Karpas-422 (cell line): ENCODE measurements around the gene TRAF6. TPM values are rescaled to one million over a fixed set of nuclear protein-coding genes. Genes with fewer than 3 reads are reported as not detected.

ENCODE experiments used
- DNase-seq: peaks from one replicate; pipeline ENCODE4 v3.0.0-alpha.2; 2015
- H2AFZ ChIP-seq: fragments of 200-600 bp; sonication (generic); 2 replicates; pipeline ENCODE4 v1.6.1; 2014; ENCODE audit warnings: antibody characterized with exemption, low read length, mixed read lengths
- H3K27ac ChIP-seq: fragments of 200-600 bp; sonication (generic); 2 replicates; pipeline ENCODE4 v1.5.1; 2014; ENCODE audit warnings: mild to moderate bottlenecking, low read length, moderate library complexity
- H3K27me3 ChIP-seq: fragments of 200-600 bp; sonication (generic); 2 replicates; pipeline ENCODE4 v1.6.1; 2014; ENCODE audit warnings: low read length, mixed read lengths
- H3K36me3 ChIP-seq: fragments of 200-600 bp; sonication (generic); 2 replicates; pipeline ENCODE4 v1.6.1; 2014; ENCODE audit warnings: low read length, mixed read lengths; ENCODE audit not compliant: insufficient read depth
- H3K4me1 ChIP-seq: fragments of 200-600 bp; sonication (generic); 2 replicates; pipeline ENCODE4 v1.6.1; 2014; ENCODE audit warnings: mild to moderate bottlenecking, low read length, mixed read lengths
- H3K4me2 ChIP-seq: fragments of 200-600 bp; sonication (generic); 2 replicates; pipeline ENCODE4 v1.6.1; 2014; ENCODE audit warnings: low read length, low read depth, mild to moderate bottlenecking; ENCODE audit not compliant: poor library complexity, severe bottlenecking
- H3K4me3 ChIP-seq: fragments of 200-600 bp; sonication (generic); 2 replicates; pipeline ENCODE4 v1.5.1; 2014; ENCODE audit warnings: mild to moderate bottlenecking, antibody characterized with exemption, low read length, mixed read lengths
- H3K79me2 ChIP-seq: fragments of 200-600 bp; sonication (generic); 2 replicates; pipeline ENCODE4 v1.6.1; 2014; ENCODE audit warnings: mild to moderate bottlenecking, low read length, mixed read lengths
- H3K9ac ChIP-seq: fragments of 200-600 bp; sonication (generic); 2 replicates; pipeline ENCODE4 v1.6.0; 2014; ENCODE audit warnings: low read length
- H3K9me2 ChIP-seq: fragments of 200-600 bp; sonication (generic), shearing (Covaris generic); replicated peaks from 2 replicates; pipeline ENCODE4 v1.6.0; 2014; ENCODE audit warnings: mild to moderate bottlenecking, low read length, moderate library complexity; ENCODE audit not compliant: insufficient read depth
- H3K9me3 ChIP-seq: fragments of 300-700, 200-600 bp; sonication (generic); 2 replicates; pipeline ENCODE4 v1.6.1; 2014; ENCODE audit warnings: low read length, mixed read lengths
- H4K20me1 ChIP-seq: fragments of 200-600 bp; sonication (generic); 2 replicates; pipeline ENCODE4 v1.6.1; 2014; ENCODE audit warnings: mild to moderate bottlenecking, antibody characterized with exemption, low read length, low read depth; ENCODE audit not compliant: insufficient read depth
- total RNA-seq: library from RNA; depleted of rRNA; stranded (reverse); fragments of >200 nt; shearing (Covaris generic); gene quantifications from 2 replicates; pipeline ENCODE4 v1.2.3, GENCODE V29; 2014; ENCODE audit warnings: low replicate concordance

The TRAF6 gene
- total RNA-seq, 1 experiment from 2014 or later, result 13.2 TPM

GRCh38 chr11:36507824-36508489, 2.1 kb downstream of the TRAF6 start:
- Histone ChIP-seq H3K4me2 (peak overlapping the region; percentile 77), H3K36me3 (no peaks in the 10 kb centered on the region), H3K4me1 (peaks cover 13% of the 10 kb centered on the region), H3K27me3 (no peaks in the 10 kb centered on the region), H3K9me2 (no peaks in the 10 kb centered on the region), H4K20me1 (peaks cover 4% of the 10 kb centered on the region), H3K27ac (no peak overlapping the region), H3K4me3 (peak overlapping the region; percentile 98), H3K79me2 (peaks cover 61% of the 10 kb centered on the region), H3K9me3 (no peaks in the 10 kb centered on the region), H2AFZ (no peak overlapping the region), H3K9ac (peak overlapping the region; percentile 94)
- DNase-seq, result no peak

GRCh38 chr11:36501236-36501635, 8.8 kb downstream of the TRAF6 start:
- Histone ChIP-seq H3K36me3 (peaks cover 15% of the 10 kb centered on the region; the same call in 1 of the 2 replicates), H3K79me2 (peaks cover 66% of the 10 kb centered on the region)

GRCh38 chr11:36500315-36500721, 9.8 kb downstream of the TRAF6 start:
- Histone ChIP-seq H3K4me2 (no peak overlapping the region), H3K27ac (no peak overlapping the region), H3K9ac (no peak overlapping the region), H2AFZ (no peak overlapping the region), H3K27me3 (no peaks in the 10 kb centered on the region), H3K36me3 (peaks cover 16% of the 10 kb centered on the region; the same call in 1 of the 2 replicates), H3K79me2 (peaks cover 57% of the 10 kb centered on the region), H3K9me2 (no peaks in the 10 kb centered on the region), H3K4me3 (no peak overlapping the region), H4K20me1 (no peaks in the 10 kb centered on the region), H3K4me1 (peaks cover 4% of the 10 kb centered on the region; the same call in 1 of the 2 replicates), H3K9me3 (no peaks in the 10 kb centered on the region)
- peak; percentile 52 for DNase-seq

More at GRCh38 chr11:36501236-36501635, 8.8 kb downstream of the TRAF6 start:
- H4K20me1 ChIP-seq, result no peaks in the 10 kb centered on the region
- no peak for DNase-seq
- no peaks in the 10 kb centered on the region for H3K27me3 ChIP-seq
- no peaks in the 10 kb centered on the region for H3K9me3 ChIP-seq
- no peak overlapping the region for H3K4me2 ChIP-seq
- peaks cover 4% of the 10 kb centered on the region; the same call in 1 of the 2 replicates for H3K4me1 ChIP-seq
- H2AFZ ChIP-seq, result no peak overlapping the region
- no peak overlapping the region for H3K9ac ChIP-seq
- no peak overlapping the region for H3K27ac ChIP-seq
- H3K9me2 ChIP-seq, result no peaks in the 10 kb centered on the region
- H3K4me3 ChIP-seq, result no peak overlapping the region

GRCh38 chr11:36499315-36499714, 10.8 kb downstream of the TRAF6 start:
- H3K4me2 ChIP-seq, result no peak overlapping the region
- H3K36me3 ChIP-seq, result peaks cover 22% of the 10 kb centered on the region; the same call in 1 of the 2 replicates

GRCh38 chr11:36498721-36499120, 11.4 kb downstream of the TRAF6 start:
- Histone ChIP-seq H3K27me3 (no peaks in the 10 kb centered on the region), H3K4me2 (no peak overlapping the region), H3K9ac (no peak overlapping the region), H3K4me3 (no peak overlapping the region), H3K27ac (no peak overlapping the region), H3K4me1 (peaks cover 4% of the 10 kb centered on the region; the same call in 1 of the 2 replicates), H3K9me2 (no peaks in the 10 kb centered on the region), H3K79me2 (peaks cover 41% of the 10 kb centered on the region), H3K9me3 (no peaks in the 10 kb centered on the region), H3K36me3 (peaks cover 22% of the 10 kb centered on the region; the same call in 1 of the 2 replicates), H2AFZ (no peak overlapping the region), H4K20me1 (no peaks in the 10 kb centered on the region)
- DNase-seq, result no peak

More at GRCh38 chr11:36499315-36499714, 10.8 kb downstream of the TRAF6 start:
- H3K9ac ChIP-seq, result no peak overlapping the region
- no peak overlapping the region for H2AFZ ChIP-seq
- H3K4me1 ChIP-seq, result peaks cover 4% of the 10 kb centered on the region; the same call in 1 of the 2 replicates
- H3K27me3 ChIP-seq, result no peaks in the 10 kb centered on the region
- H3K79me2 ChIP-seq, result peaks cover 47% of the 10 kb centered on the region
- H3K4me3 ChIP-seq, result no peak overlapping the region
- no peaks in the 10 kb centered on the region for H3K9me2 ChIP-seq
- DNase-seq, result no peak
- no peaks in the 10 kb centered on the region for H4K20me1 ChIP-seq
- no peak overlapping the region for H3K27ac ChIP-seq
- H3K9me3 ChIP-seq, result no peaks in the 10 kb centered on the region

GRCh38 chr11:36493332-36493731, 16.7 kb downstream of the TRAF6 start:
- no peaks in the 10 kb centered on the region for H3K9me2 ChIP-seq

GRCh38 chr11:36492724-36493304, 17.3 kb downstream of the TRAF6 start:
- H3K27me3 ChIP-seq, result no peaks in the 10 kb centered on the region
- H3K9me3 ChIP-seq, result no peaks in the 10 kb centered on the region
- H3K4me2 ChIP-seq, result no peak overlapping the region
- H3K4me1 ChIP-seq, result peaks cover 12% of the 10 kb centered on the region
- no peaks in the 10 kb centered on the region for H3K9me2 ChIP-seq
- no peak overlapping the region for H3K27ac ChIP-seq
- H2AFZ ChIP-seq, result no peak overlapping the region
- peak; percentile 82 for DNase-seq
- peaks cover 12% of the 10 kb centered on the region; the same call in 1 of the 2 replicates for H3K79me2 ChIP-seq
- no peak overlapping the region for H3K4me3 ChIP-seq
- H3K9ac ChIP-seq, result no peak overlapping the region
- no peaks in the 10 kb centered on the region for H4K20me1 ChIP-seq
- peaks cover 40% of the 10 kb centered on the region; the same call in 1 of the 2 replicates for H3K36me3 ChIP-seq

More at GRCh38 chr11:36493332-36493731, 16.7 kb downstream of the TRAF6 start:
- Histone ChIP-seq H3K36me3 (peaks cover 42% of the 10 kb centered on the region; the same call in 1 of the 2 replicates), H3K27ac (no peak overlapping the region), H3K9me3 (no peaks in the 10 kb centered on the region), H2AFZ (no peak overlapping the region), H3K4me1 (peaks cover 7% of the 10 kb centered on the region), H4K20me1 (no peaks in the 10 kb centered on the region), H3K79me2 (peaks cover 14% of the 10 kb centered on the region; the same call in 1 of the 2 replicates), H3K9ac (no peak overlapping the region), H3K4me2 (no peak overlapping the region), H3K4me3 (no peak overlapping the region), H3K27me3 (no peaks in the 10 kb centered on the region)
- no peak for DNase-seq
